HCT116 (cell line): Measurements from ENCODE around the gene KRT86. TPM values are rescaled to one million over a fixed set of nuclear protein-coding genes. Genes with fewer than 3 reads are reported as not detected.

ENCODE experiments used
- ATAC-seq: fragments of 200-7000 bp; cut with Tn5 transposase; 2 replicates; pipeline ENCODE4 v1.9.1; 2020; ENCODE audit warnings: mild to moderate bottlenecking, moderate library complexity
- BruUV-seq: library from RNA; stranded (reverse); fragments of 400-500 nt; replicated peaks from 2 replicates; lab custom pipeline; 2021; lab: Mats Ljungman, UMichigan
- CTCF ChIA-PET: fragments of 300-600 bp; sonication (Branson Sonifier 250); formaldehyde crosslinking; loops from one replicate; lab custom pipeline; 2021; ENCODE audit warnings: antibody characterized with exemption; lab: Charles Lee
- POLR2A ChIA-PET: fragments of 300-600, 350-600 bp; sonication (Branson Sonifier 250); formaldehyde crosslinking; loops from one replicate; lab custom pipeline; 2021; ENCODE audit warnings: antibody characterized with exemption; lab: Charles Lee
- RAD21 ChIA-PET, 2 experiments: fragments of 300-600 bp; sonication (Branson Sonifier 250); formaldehyde crosslinking; loops; one replicate each; lab custom pipeline; 2023; ENCODE audit warnings: low total read pairs in 2 of 2; ENCODE audit not compliant: uncharacterized antibody in 2 of 2, unreplicated experiment in 2 of 2, low non-redundant PET in 1 of 2; lab: Charles Lee
- DNase-seq: peaks from one replicate; pipeline ENCODE4 v3.0.0-alpha.2; 2010; ENCODE audit warnings: low read depth, low spot score
- H2AFZ ChIP-seq: fragments of 200-600 bp; shearing (Covaris generic), sonication (generic); 2 replicates; pipeline ENCODE4 v1.6.1; 2017; ENCODE audit warnings: low read depth, mixed run types, mixed read lengths, antibody characterized with exemption, low read length; ENCODE audit not compliant: poor library complexity, severe bottlenecking
- H3K27ac ChIP-seq: 2 replicates; pipeline ENCODE4 v1.5.1; 2012; ENCODE audit warnings: low read depth, low read length
- H3K27me3 ChIP-seq: fragments of 200-600 bp; sonication (generic); 2 replicates; pipeline ENCODE4 v1.6.1; 2016; ENCODE audit warnings: mixed run types, low read length, mixed read lengths; ENCODE audit not compliant: insufficient read depth
- H3K36me3 ChIP-seq, 2 experiments: fragments of 200-500 bp in 1 of 2; fragments of 200-600 bp in 1 of 2; sonication (Bioruptor generic) in 1 of 2; sonication (generic) in 1 of 2; 2 replicates each; pipeline versions ENCODE4 v1.5.1 to v1.6.1; 2014 to 2016; ENCODE audit warnings: low read length in 2 of 2, inconsistent platforms in 1 of 2, mixed read lengths in 1 of 2, mixed run types in 1 of 2; ENCODE audit not compliant: insufficient read depth in 2 of 2, control insufficient read depth in 1 of 2
- H3K4me1 ChIP-seq, 2 experiments: fragments of 200-600 bp in 1 of 2; sonication (generic) in 1 of 2; 2 replicates each; pipeline versions ENCODE4 v1.5.1 to v1.6.1; 2012 to 2017; ENCODE audit warnings: low read length in 2 of 2, inconsistent platforms in 1 of 2, mild to moderate bottlenecking in 1 of 2, mixed read lengths in 1 of 2, mixed run types in 1 of 2, moderate library complexity in 1 of 2; ENCODE audit not compliant: insufficient read depth in 2 of 2, control insufficient read depth in 1 of 2
- H3K4me2 ChIP-seq: fragments of 200-600 bp; sonication (generic); 2 replicates; pipeline ENCODE4 v1.6.1; 2017; ENCODE audit warnings: mixed run types, low read length, mixed read lengths
- H3K4me3 ChIP-seq, 2 experiments: fragments of 200-600 bp in 1 of 2; sonication (generic) in 1 of 2; replicated peaks in 1 of 2; 2 replicates each; pipeline ENCODE4 v1.5.1; 2011 to 2016; ENCODE audit warnings: low read length in 2 of 2, control low read depth in 1 of 2, low read depth in 1 of 2, mild to moderate bottlenecking in 1 of 2, mixed read lengths in 1 of 2, mixed run types in 1 of 2
- H3K79me2 ChIP-seq: fragments of 200-600 bp; sonication (generic); 2 replicates; pipeline ENCODE4 v1.6.1; 2017; ENCODE audit warnings: mild to moderate bottlenecking, mixed run types, low read length, moderate library complexity, mixed read lengths; ENCODE audit not compliant: insufficient read depth
- H3K9ac ChIP-seq: fragments of 200-600 bp; sonication (generic); 2 replicates; pipeline ENCODE4 v1.6.1; 2016; ENCODE audit warnings: low read length, mixed read lengths
- H3K9me2 ChIP-seq: fragments of 200-600 bp; sonication (generic), shearing (Covaris generic); 2 replicates; pipeline ENCODE4 v1.6.1; 2017; ENCODE audit warnings: mixed run types, mild to moderate bottlenecking, moderate library complexity; ENCODE audit not compliant: insufficient read depth
- H3K9me3 ChIP-seq, 2 experiments: fragments of 200-500 bp in 1 of 2; fragments of 200-600 bp in 1 of 2; sonication (Bioruptor generic) in 1 of 2; sonication (generic) in 1 of 2; 2 replicates each; pipeline ENCODE4 v1.6.1; 2014 to 2017; ENCODE audit warnings: low read length in 2 of 2, mixed read lengths in 2 of 2, inconsistent platforms in 1 of 2, low read depth in 1 of 2, mild to moderate bottlenecking in 1 of 2, mixed run types in 1 of 2, moderate library complexity in 1 of 2; ENCODE audit not compliant: control insufficient read depth in 1 of 2, insufficient read depth in 1 of 2
- H4K20me1 ChIP-seq: fragments of 200-600 bp; sonication (generic), shearing (Covaris generic); 2 replicates; pipeline ENCODE4 v1.6.1; 2017; ENCODE audit warnings: mixed run types, mild to moderate bottlenecking, moderate library complexity; ENCODE audit not compliant: insufficient read depth
- CBX3 ChIP-seq: IDR thresholded peaks from 2 replicates; pipeline ENCODE4 v1.6.1; 2012; ENCODE audit warnings: low read depth
- CEBPB ChIP-seq: IDR thresholded peaks from 2 replicates; pipeline ENCODE4 v1.6.1; 2012; ENCODE audit warnings: low read depth
- ELF1 ChIP-seq: IDR thresholded peaks from 2 replicates; pipeline ENCODE4 v1.6.1; 2012; ENCODE audit warnings: low read depth, borderline replicate concordance
- EZH2phosphoT487 ChIP-seq: fragments of 200-600 bp; IDR thresholded peaks from 2 replicates; pipeline ENCODE4 v1.6.1; 2018; ENCODE audit warnings: antibody characterized with exemption, borderline replicate concordance
- JUND ChIP-seq: IDR thresholded peaks from 2 replicates; pipeline ENCODE4 v1.6.1; 2012
- POLR2AphosphoS5 ChIP-seq: IDR thresholded peaks from 2 replicates; pipeline ENCODE4 v1.6.1; 2011; ENCODE audit warnings: mild to moderate bottlenecking, low read depth, low read length, moderate library complexity
- intact Hi-C: fragments of 100-400 bp; cut with micrococcal nuclease; formaldehyde crosslinking; loops from 2 replicates; pipeline ENCODE4 v1.10.0; 2022
- total RNA-seq: library from RNA; stranded (reverse); gene quantifications from one replicate; pipeline ENCODE4 v1.2.1, GENCODE V29; 2021; ENCODE audit not compliant: unreplicated experiment
- TF ChIP-seq, protein P1 (sequence below): IDR thresholded peaks from 2 replicates; pipeline ENCODE4 v1.6.1; 2011; ENCODE audit warnings: mild to moderate bottlenecking, low read length, moderate library complexity; ENCODE audit not compliant: insufficient replicate concordance; ENCODE audit errors: extremely low read depth

Gene KRT86
- total RNA-seq, 1 experiment from 2014 or later, result 1.5 TPM

DNA sequence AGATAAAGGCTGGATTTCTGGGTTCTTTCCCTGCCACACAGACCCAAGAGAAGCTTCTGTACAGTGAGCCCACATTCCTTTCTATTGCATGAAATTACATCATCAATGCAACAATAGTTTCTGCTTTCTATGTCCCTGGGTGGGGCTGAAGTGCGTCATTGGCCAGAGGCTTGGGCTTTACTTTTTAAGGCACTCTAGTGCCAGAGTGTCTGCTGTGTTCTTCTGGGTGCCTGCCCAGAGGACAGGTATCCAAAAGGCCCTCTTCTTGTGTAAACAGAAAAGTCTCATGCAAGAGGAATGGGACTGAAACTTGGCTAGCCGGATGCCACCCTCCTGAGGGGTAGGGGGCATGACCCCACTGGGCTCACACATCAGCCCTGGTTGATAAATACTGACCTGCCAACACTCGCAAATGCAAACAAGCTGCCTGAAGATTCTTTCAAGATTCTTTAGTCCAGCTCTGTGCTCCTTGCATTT, 5.9 kb downstream of the KRT86 start:
- Histone ChIP-seq H2AFZ (no peak overlapping the region), H4K20me1 (no peaks in the 10 kb centered on the region), H3K79me2 (no peaks in the 10 kb centered on the region), H3K27me3 (no peaks in the 10 kb centered on the region), H3K4me3 (peak overlapping the region in 1 of 2 experiments; percentile 34; a peak in 2 of 4 replicates), H3K4me1 (peaks cover 55 to 80% of the 10 kb centered on the region in 2 experiments), H3K4me2 (peak overlapping the region; percentile 88), H3K36me3 (no peaks in the 10 kb centered on the region), H3K27ac (peak overlapping the region; percentile 73), H3K9me2 (no peaks in the 10 kb centered on the region), H3K9ac (peak overlapping the region; percentile 69), H3K9me3 (no peaks in the 10 kb centered on the region)
- RAD21 ChIA-PET, result interaction anchor here (1.0 to 1.8 kb wide), 3 partner anchors 47 to 67 kb away, joined by 3 read pairs; no protein-coding TSS in a partner anchor
- TF ChIP-seq POLR2AphosphoS5 (peak; percentile 60), CBX3 (no peak), CEBPB (no peak), JUND (no peak), ELF1 (no peak), EZH2phosphoT487 (no peak)
- TF ChIP-seq, protein P1, sequence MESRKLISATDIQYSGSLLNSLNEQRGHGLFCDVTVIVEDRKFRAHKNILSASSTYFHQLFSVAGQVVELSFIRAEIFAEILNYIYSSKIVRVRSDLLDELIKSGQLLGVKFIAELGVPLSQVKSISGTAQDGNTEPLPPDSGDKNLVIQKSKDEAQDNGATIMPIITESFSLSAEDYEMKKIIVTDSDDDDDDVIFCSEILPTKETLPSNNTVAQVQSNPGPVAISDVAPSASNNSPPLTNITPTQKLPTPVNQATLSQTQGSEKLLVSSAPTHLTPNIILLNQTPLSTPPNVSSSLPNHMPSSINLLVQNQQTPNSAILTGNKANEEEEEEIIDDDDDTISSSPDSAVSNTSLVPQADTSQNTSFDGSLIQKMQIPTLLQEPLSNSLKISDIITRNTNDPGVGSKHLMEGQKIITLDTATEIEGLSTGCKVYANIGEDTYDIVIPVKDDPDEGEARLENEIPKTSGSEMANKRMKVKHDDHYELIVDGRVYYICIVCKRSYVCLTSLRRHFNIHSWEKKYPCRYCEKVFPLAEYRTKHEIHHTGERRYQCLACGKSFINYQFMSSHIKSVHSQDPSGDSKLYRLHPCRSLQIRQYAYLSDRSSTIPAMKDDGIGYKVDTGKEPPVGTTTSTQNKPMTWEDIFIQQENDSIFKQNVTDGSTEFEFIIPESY, result peak; percentile 51
- no TSS peak for BruUV-seq
- CTCF ChIA-PET, result interaction anchor here (1.0 to 5.1 kb wide), 11 partner anchors 26 to 605 kb away, joined by 3 to 35 read pairs (median 11); no protein-coding TSS in a partner anchor
- intact Hi-C loops, result loop anchor here (1.0 to 5.0 kb wide), 4 partner anchors 47 to 592 kb away; no protein-coding TSS in a partner anchor
- ATAC-seq (peak; percentile 54), DNase-seq (peak; percentile 93)
- POLR2A ChIA-PET, result interaction anchor here (0.7 to 6.1 kb wide), 23 partner anchors 10 to 247 kb away, joined by 3 to 41 read pairs (median 6); partner anchors contain the start of gene KRT80
